A549 (cell line): ENCODE results near the gene LY6G6C.

Experiments used
- CBX8 ChIP-seq: fragments of 200-600 bp; sonication (generic); IDR thresholded peaks from 2 replicates; pipeline ENCODE4 v1.6.1; 2016
- CHD2 ChIP-seq: fragments of 150-350 bp; IDR thresholded peaks from 2 replicates; pipeline ENCODE4 v1.6.1; 2014; ENCODE audit warnings: low read length; ENCODE audit not compliant: partially characterized antibody
- EP300 ChIP-seq, 2 experiments: fragments of >200 bp; sonication (Bioruptor Twin); formaldehyde crosslinking; IDR thresholded peaks; 2 replicates in 1 of 2; 3 replicates in 1 of 2; pipeline ENCODE4 v1.6.1; 2016 to 2017
- FOSL2 ChIP-seq, 2 experiments: fragments of 450-650 bp in 1 of 2; fragments of >200 bp in 1 of 2; sonication (Bioruptor Twin) in 1 of 2; formaldehyde crosslinking; IDR thresholded peaks; 2 replicates each; pipeline versions ENCODE4 v1.5.0 to v1.6.1; 2016 to 2020; ENCODE audit warnings: mild to moderate bottlenecking in 1 of 2, moderate library complexity in 1 of 2
- JUNB ChIP-seq: fragments of >200 bp; sonication (Bioruptor Twin); formaldehyde crosslinking; IDR thresholded peaks from 2 replicates; pipeline ENCODE4 v1.6.1; 2016
- MYC ChIP-seq: IDR thresholded peaks from 2 replicates; pipeline ENCODE4 v1.6.1; 2012; ENCODE audit warnings: mild to moderate bottlenecking, inconsistent platforms, low read length, improper control_type of control experiment, borderline replicate concordance
- NFE2L2 ChIP-seq: fragments of 150-350 bp; conservative IDR thresholded peaks from 2 replicates; pipeline ENCODE4 v1.6.1; 2014; ENCODE audit warnings: low read length
- POLR2A ChIP-seq: IDR thresholded peaks from 2 replicates; pipeline ENCODE4 v1.6.1; 2012; ENCODE audit warnings: mild to moderate bottlenecking, low read length
- TP53 ChIP-seq: fragments of 250-450 bp; sonication (Bioruptor Pico); IDR thresholded peaks from 2 replicates; pipeline ENCODE4 v1.5.0; 2021; ENCODE audit warnings: mild to moderate bottlenecking, moderate library complexity
- TF ChIP-seq, protein P1 (sequence below): fragments of >200 bp; sonication (Bioruptor Twin); formaldehyde crosslinking; IDR thresholded peaks from 3 replicates; pipeline ENCODE4 v1.5.1; 2016
- TF ChIP-seq, protein P2 (sequence below): IDR thresholded peaks from 2 replicates; pipeline ENCODE4 v1.6.1; 2012

GRCh38 chr6:31720196-31720770 is 1.3 kb downstream of the LY6G6C start:
- TF ChIP-seq CHD2: no peak
- TF ChIP-seq, protein P1, sequence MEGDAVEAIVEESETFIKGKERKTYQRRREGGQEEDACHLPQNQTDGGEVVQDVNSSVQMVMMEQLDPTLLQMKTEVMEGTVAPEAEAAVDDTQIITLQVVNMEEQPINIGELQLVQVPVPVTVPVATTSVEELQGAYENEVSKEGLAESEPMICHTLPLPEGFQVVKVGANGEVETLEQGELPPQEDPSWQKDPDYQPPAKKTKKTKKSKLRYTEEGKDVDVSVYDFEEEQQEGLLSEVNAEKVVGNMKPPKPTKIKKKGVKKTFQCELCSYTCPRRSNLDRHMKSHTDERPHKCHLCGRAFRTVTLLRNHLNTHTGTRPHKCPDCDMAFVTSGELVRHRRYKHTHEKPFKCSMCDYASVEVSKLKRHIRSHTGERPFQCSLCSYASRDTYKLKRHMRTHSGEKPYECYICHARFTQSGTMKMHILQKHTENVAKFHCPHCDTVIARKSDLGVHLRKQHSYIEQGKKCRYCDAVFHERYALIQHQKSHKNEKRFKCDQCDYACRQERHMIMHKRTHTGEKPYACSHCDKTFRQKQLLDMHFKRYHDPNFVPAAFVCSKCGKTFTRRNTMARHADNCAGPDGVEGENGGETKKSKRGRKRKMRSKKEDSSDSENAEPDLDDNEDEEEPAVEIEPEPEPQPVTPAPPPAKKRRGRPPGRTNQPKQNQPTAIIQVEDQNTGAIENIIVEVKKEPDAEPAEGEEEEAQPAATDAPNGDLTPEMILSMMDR: no peak
- TF ChIP-seq JUNB: no peak
- no peak for TF ChIP-seq POLR2A
- TF ChIP-seq EP300 (IDR thresholded peaks at IDR 0.05): no peak
- no peak for TF ChIP-seq CBX8
- no peak for TF ChIP-seq NFE2L2
- TF ChIP-seq TP53 (CRISPR knock-in tag): no peak
- no peak for TF ChIP-seq MYC
- TF ChIP-seq FOSL2 (IDR thresholded peaks at IDR 0.05): no peak
- TF ChIP-seq FOSL2 (CRISPR knock-in tag; IDR thresholded peaks at IDR 0.05): no peak
- TF ChIP-seq, protein P2, sequence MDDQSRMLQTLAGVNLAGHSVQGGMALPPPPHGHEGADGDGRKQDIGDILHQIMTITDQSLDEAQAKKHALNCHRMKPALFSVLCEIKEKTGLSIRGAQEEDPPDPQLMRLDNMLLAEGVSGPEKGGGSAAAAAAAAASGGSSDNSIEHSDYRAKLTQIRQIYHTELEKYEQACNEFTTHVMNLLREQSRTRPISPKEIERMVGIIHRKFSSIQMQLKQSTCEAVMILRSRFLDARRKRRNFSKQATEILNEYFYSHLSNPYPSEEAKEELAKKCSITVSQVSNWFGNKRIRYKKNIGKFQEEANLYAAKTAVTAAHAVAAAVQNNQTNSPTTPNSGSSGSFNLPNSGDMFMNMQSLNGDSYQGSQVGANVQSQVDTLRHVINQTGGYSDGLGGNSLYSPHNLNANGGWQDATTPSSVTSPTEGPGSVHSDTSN: no peak
